Neural progenitor cell (in vitro differentiated cells): ENCODE data around the gene LPIN1.

ENCODE experiments used
- EZH2 ChIP-seq: fragments of 200-600 bp; sonication (generic); IDR thresholded peaks from 2 replicates; pipeline ENCODE4 v1.6.1; 2017; ENCODE audit warnings: antibody characterized with exemption, mild to moderate bottlenecking, moderate library complexity
- EZH2phosphoT487 ChIP-seq: fragments of 200-600 bp; sonication (generic); IDR thresholded peaks from 2 replicates; pipeline ENCODE4 v1.6.1; 2017; ENCODE audit warnings: antibody characterized with exemption
- TF ChIP-seq, protein P1 (sequence below): fragments of 200-600 bp; sonication (generic); IDR thresholded peaks from 2 replicates; pipeline ENCODE4 v1.5.1; 2017; ENCODE audit warnings: antibody characterized with exemption, mild to moderate bottlenecking

DNA sequence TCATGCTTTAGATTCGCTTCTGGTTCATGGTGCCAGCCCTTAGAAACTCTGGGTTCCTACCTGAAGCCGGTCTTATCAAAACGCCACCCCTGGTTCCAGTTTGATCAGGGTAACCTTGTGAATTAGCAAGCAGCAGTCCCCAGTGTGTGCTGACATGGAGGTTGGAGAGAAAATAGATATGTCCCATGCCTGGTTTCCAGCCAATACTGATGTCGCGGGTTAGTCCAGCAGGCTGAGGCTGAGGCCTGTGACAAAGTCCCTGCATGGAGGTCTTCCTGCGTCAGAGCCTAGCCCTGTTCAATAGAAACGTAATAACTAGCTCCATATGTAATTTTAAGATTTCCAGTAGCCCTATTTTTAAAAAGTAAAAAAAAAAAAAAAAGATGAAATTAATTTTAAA, 28.2 kb downstream of the LPIN1 start:
- TF ChIP-seq, protein P1, sequence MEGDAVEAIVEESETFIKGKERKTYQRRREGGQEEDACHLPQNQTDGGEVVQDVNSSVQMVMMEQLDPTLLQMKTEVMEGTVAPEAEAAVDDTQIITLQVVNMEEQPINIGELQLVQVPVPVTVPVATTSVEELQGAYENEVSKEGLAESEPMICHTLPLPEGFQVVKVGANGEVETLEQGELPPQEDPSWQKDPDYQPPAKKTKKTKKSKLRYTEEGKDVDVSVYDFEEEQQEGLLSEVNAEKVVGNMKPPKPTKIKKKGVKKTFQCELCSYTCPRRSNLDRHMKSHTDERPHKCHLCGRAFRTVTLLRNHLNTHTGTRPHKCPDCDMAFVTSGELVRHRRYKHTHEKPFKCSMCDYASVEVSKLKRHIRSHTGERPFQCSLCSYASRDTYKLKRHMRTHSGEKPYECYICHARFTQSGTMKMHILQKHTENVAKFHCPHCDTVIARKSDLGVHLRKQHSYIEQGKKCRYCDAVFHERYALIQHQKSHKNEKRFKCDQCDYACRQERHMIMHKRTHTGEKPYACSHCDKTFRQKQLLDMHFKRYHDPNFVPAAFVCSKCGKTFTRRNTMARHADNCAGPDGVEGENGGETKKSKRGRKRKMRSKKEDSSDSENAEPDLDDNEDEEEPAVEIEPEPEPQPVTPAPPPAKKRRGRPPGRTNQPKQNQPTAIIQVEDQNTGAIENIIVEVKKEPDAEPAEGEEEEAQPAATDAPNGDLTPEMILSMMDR: no peak
- TF ChIP-seq EZH2: no peak
- TF ChIP-seq EZH2phosphoT487: no peak
